ENCODE data around the gene FBXL17.

- no peak for TF ChIP-seq CTCF (IDR thresholded peaks at IDR 0.05; ENCODE audit: insufficient read depth, low read depth, low read length)
- TF ChIP-seq EZH2 (IDR thresholded peaks at IDR 0.05; ENCODE audit: insufficient read depth, low read length) = no peak
Observed at GRCh38 chr5:108167174-108167573, 214.7 kb downstream of the FBXL17 start.
